ENCODE results near the gene DPT.

- TF ChIP-seq, protein P1, sequence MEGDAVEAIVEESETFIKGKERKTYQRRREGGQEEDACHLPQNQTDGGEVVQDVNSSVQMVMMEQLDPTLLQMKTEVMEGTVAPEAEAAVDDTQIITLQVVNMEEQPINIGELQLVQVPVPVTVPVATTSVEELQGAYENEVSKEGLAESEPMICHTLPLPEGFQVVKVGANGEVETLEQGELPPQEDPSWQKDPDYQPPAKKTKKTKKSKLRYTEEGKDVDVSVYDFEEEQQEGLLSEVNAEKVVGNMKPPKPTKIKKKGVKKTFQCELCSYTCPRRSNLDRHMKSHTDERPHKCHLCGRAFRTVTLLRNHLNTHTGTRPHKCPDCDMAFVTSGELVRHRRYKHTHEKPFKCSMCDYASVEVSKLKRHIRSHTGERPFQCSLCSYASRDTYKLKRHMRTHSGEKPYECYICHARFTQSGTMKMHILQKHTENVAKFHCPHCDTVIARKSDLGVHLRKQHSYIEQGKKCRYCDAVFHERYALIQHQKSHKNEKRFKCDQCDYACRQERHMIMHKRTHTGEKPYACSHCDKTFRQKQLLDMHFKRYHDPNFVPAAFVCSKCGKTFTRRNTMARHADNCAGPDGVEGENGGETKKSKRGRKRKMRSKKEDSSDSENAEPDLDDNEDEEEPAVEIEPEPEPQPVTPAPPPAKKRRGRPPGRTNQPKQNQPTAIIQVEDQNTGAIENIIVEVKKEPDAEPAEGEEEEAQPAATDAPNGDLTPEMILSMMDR (IDR thresholded peaks at IDR 0.05): no peak
- no peak for TF ChIP-seq POLR2A (IDR thresholded peaks at IDR 0.05)
Observed at GRCh38 chr1:168725831-168726230, 3.2 kb downstream of the DPT start.

All from uterus (tissue), 2 donors.